Common myeloid progenitor, CD34-positive (primary cell): ENCODE results near the gene FST.

ENCODE experiments used
- CTCF ChIA-PET: fragments of 350-600 bp; sonication (Branson Sonifier 250); formaldehyde crosslinking; loops from one replicate; lab custom pipeline; 2021; ENCODE audit warnings: antibody characterized with exemption; lab: Charles Lee
- POLR2A ChIA-PET: fragments of 350-600 bp; sonication (Branson Sonifier 250); formaldehyde crosslinking; loops from one replicate; lab custom pipeline; 2021; ENCODE audit warnings: antibody characterized with exemption; lab: Charles Lee
- DNase-seq, 3 donors: peaks; one replicate each; pipeline versions ENCODE4 v3.0.0 to v3.0.0-alpha.2; 2013
- H3K27ac ChIP-seq, 2 experiments: 1 replicate in 1 of 2; 2 replicates in 1 of 2; pipeline ENCODE4 v1.7.0; 2013; ENCODE audit warnings: inconsistent platforms in 2 of 2, low read length in 2 of 2, mild to moderate bottlenecking in 2 of 2, low read depth in 1 of 2, moderate library complexity in 1 of 2; ENCODE audit not compliant: severe bottlenecking in 2 of 2, insufficient read depth in 1 of 2, poor library complexity in 1 of 2
- H3K27me3 ChIP-seq, 5 experiments: replicated peaks in 2 of 5; 1 replicate in 3 of 5; 2 replicates in 2 of 5; pipeline versions ENCODE4 v1.6.1 to v1.7.0; 2013; ENCODE audit warnings: low read length in 4 of 5, mild to moderate bottlenecking in 2 of 5, moderate library complexity in 2 of 5, inconsistent platforms in 1 of 5; ENCODE audit not compliant: insufficient read depth in 5 of 5, control insufficient read depth in 4 of 5
- H3K36me3 ChIP-seq, 4 experiments: 1 replicate in 2 of 4; 2 replicates in 2 of 4; pipeline versions ENCODE4 v1.6.1 to v1.7.0; 2013; ENCODE audit warnings: low read length in 3 of 4, control low read depth in 1 of 4, mild to moderate bottlenecking in 1 of 4; ENCODE audit not compliant: control insufficient read depth in 4 of 4, insufficient read depth in 4 of 4
- H3K4me1 ChIP-seq, 4 experiments: 1 replicate in 3 of 4; 2 replicates in 1 of 4; pipeline versions ENCODE4 v1.6.1 to v1.7.1; 2013; ENCODE audit warnings: low read length in 3 of 4, mild to moderate bottlenecking in 3 of 4, control low read depth in 1 of 4, inconsistent platforms in 1 of 4, moderate library complexity in 1 of 4; ENCODE audit not compliant: control insufficient read depth in 4 of 4, insufficient read depth in 4 of 4; ENCODE audit errors: control extremely low read depth in 1 of 4
- H3K4me3 ChIP-seq, 7 experiments: 1 replicate in 4 of 7; 2 replicates in 3 of 7; pipeline versions ENCODE4 v1.5.1 to v1.7.0; 2013; ENCODE audit warnings: mild to moderate bottlenecking in 7 of 7, low read length in 6 of 7, moderate library complexity in 6 of 7, inconsistent platforms in 2 of 7, low read depth in 2 of 7, control low read depth in 1 of 7; ENCODE audit not compliant: insufficient read depth in 4 of 7, control insufficient read depth in 1 of 7; ENCODE audit errors: extremely low read depth in 1 of 7
- H3K9me3 ChIP-seq, 5 experiments: 1 replicate in 4 of 5; 2 replicates in 1 of 5; pipeline versions ENCODE4 v1.6.1 to v1.7.1; 2013; ENCODE audit warnings: low read length in 4 of 5, mild to moderate bottlenecking in 2 of 5, inconsistent platforms in 1 of 5, low read depth in 1 of 5, moderate library complexity in 1 of 5; ENCODE audit not compliant: control insufficient read depth in 4 of 5, insufficient read depth in 2 of 5; ENCODE audit errors: control extremely low read depth in 1 of 5
- WGBS: methylation state at CpG from one replicate; pipeline ENCODE4 v1.1.5; 2013; ENCODE audit not compliant: insufficient coverage; 5-methylcytosine and 5-hydroxymethylcytosine counted together

FST gene

GRCh38 chr5:53456366-53456765 lies 24.1 kb upstream of the FST start:
- POLR2A ChIA-PET = no interaction called here
- no peaks in the 10 kb centered on the region for H3K36me3 ChIP-seq
- H3K9me3 ChIP-seq = peaks cover 0 to 3% (median 0%) of the 10 kb centered on the region in 5 experiments
- H3K4me3 ChIP-seq = no peak overlapping the region
- no peak for DNase-seq
- CTCF ChIA-PET = no interaction called here
- WGBS = 100% methylated on average over 2 of the region's 2 CpGs
- H3K27me3 ChIP-seq = peaks cover 0 to 5% (median 0%) of the 10 kb centered on the region in 5 experiments
- H3K27ac ChIP-seq = no peak overlapping the region
- H3K4me1 ChIP-seq = no peaks in the 10 kb centered on the region

DNA sequence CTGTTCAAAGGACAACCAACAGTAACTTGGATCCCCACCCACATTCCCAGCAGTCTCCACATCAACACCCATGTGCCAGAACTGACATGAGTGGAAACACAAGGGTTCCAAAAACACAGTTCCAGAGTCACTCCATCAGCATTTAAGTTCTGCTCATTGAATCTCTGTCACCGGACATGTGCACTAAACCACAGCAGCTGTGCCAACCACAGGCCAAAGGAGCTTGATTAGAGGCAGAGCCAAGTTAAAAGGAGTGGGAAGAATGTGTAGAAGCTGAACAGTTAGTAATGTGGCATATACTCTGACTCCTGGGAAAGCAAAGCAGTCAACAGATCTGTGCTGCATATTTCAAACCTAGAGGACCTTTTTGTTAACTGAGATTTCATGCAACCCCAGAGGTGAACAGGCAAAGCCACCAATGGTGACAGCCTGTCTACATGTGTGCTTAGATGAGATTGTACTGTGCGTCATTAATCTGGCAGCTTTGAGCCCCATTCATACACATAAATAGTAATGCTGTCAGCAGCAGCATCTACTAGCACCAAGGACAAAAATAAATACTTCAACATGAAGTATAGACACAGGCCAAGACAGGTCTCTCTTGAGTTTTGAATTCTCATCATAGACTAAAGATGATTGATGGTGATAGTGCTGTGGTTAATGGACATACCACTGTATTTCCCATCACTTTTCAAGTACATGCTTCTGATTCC lies 16.4 kb upstream of the FST start:
- 50% methylated on average over 1 of the region's 2 CpGs for WGBS
- POLR2A ChIA-PET = no interaction called here
- Histone ChIP-seq H3K4me3 (no peak overlapping the region), H3K9me3 (peaks cover 0 to under 1% (median 0%) of the 10 kb centered on the region in 5 experiments), H3K27ac (no peak overlapping the region), H3K4me1 (peaks cover 0 to 12% (median 0%) of the 10 kb centered on the region in 4 experiments), H3K36me3 (no peaks in the 10 kb centered on the region), H3K27me3 (no peaks in the 10 kb centered on the region)
- DNase-seq = peak in 2 of 3 donors; percentile 37 to 48
- CTCF ChIA-PET = interaction anchor here (2.3 kb wide), 1 partner anchor 13 kb away, joined by 14 read pairs; no protein-coding TSS in a partner anchor

GRCh38 chr5:53464722-53465121 lies 15.7 kb upstream of the FST start:
- peak in 2 of 3 donors; percentile 9 to 30 for DNase-seq
- ChIA-PET CTCF (interaction anchor here (2.3 kb wide), 1 partner anchor 13 kb away, joined by 14 read pairs; no protein-coding TSS in a partner anchor), POLR2A (no interaction called here)
- 81% methylated on average over 2 of the region's 3 CpGs for WGBS
- Histone ChIP-seq H3K4me1 (peaks cover 0 to 12% (median 0%) of the 10 kb centered on the region in 4 experiments), H3K36me3 (no peaks in the 10 kb centered on the region), H3K4me3 (no peak overlapping the region), H3K9me3 (no peaks in the 10 kb centered on the region), H3K27me3 (no peaks in the 10 kb centered on the region), H3K27ac (no peak overlapping the region)

DNA sequence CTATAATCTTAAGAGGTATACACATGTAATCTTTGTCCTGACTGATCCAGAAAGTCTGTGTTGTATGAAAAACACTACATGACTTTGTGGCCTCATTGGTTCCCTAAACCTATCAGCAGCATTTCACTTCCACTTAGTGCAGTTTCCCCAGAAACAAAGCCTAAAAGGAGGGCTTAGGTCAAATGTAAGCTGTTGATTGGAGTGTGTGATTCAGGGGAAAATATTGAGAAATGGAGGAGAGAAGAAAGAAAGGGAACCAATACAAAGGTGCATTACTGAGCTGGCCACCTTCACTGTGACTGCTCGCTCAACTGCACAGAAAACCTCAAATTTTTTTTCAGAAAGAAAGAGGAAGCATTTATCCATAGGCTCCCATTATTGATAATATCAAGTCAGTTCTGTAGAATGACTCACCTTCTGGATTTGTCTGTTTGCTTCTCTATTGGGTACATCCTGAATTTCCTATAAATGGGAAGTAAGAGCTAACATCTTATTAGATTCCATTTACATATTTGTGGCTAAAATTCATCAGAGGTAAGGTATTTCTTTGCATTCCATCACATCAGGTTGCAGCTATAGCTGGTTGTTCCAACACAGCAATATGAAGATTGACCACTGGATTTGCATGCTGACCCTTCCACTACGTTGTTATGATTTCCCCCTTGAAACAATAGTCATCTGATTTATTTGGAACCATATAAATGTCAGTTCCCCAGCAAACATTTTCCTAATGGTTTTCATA lies 10.3 kb upstream of the FST start:
- Histone ChIP-seq H3K27me3 (peaks cover 0 to 4% (median 0%) of the 10 kb centered on the region in 5 experiments), H3K4me1 (peaks cover 0 to 3% (median 0%) of the 10 kb centered on the region in 4 experiments), H3K4me3 (no peak overlapping the region), H3K9me3 (no peaks in the 10 kb centered on the region), H3K27ac (no peak overlapping the region), H3K36me3 (no peaks in the 10 kb centered on the region)
- ChIA-PET POLR2A (no interaction called here), CTCF (interaction anchor here (1.5 kb wide), 1 partner anchor 15 kb away, joined by 4 read pairs; no protein-coding TSS in a partner anchor)
- peak in 2 of 3 donors; percentile 31 to 33 for DNase-seq
- WGBS = 100% methylated on average over 1 of the region's 2 CpGs

GRCh38 chr5:53472279-53472678 lies 8.2 kb upstream of the FST start:
- ChIA-PET CTCF (no interaction called here), POLR2A (interaction anchor here (0.5 kb wide), 1 partner anchor 762 kb away, joined by 6 read pairs; no protein-coding TSS in a partner anchor)
- Histone ChIP-seq H3K36me3 (no peaks in the 10 kb centered on the region), H3K27ac (no peak overlapping the region), H3K4me1 (peaks cover 0 to 3% (median 0%) of the 10 kb centered on the region in 4 experiments), H3K9me3 (no peaks in the 10 kb centered on the region), H3K27me3 (peaks cover 0 to 8% (median 5%) of the 10 kb centered on the region in 5 experiments), H3K4me3 (no peak overlapping the region)
- WGBS = no CpG with 5 or more reads among the region's 1 CpG
- DNase-seq = no peak

- ChIA-PET CTCF (no interaction called here), POLR2A (interaction anchor here (0.5 kb wide), 1 partner anchor 761 kb away, joined by 6 read pairs; no protein-coding TSS in a partner anchor)
- Histone ChIP-seq H3K27ac (no peak overlapping the region), H3K4me3 (no peak overlapping the region), H3K27me3 (peaks cover 0 to 11% (median 5%) of the 10 kb centered on the region in 5 experiments), H3K9me3 (no peaks in the 10 kb centered on the region), H3K4me1 (peaks cover 0 to 3% (median 0%) of the 10 kb centered on the region in 4 experiments), H3K36me3 (no peaks in the 10 kb centered on the region)
- WGBS = no CpG with 5 or more reads among the region's 4 CpGs
- no peak for DNase-seq
Measured at GRCh38 chr5:53472720-53473510, 7.5 kb upstream of the FST start.
